Nephron (organoid): ENCODE data around the gene FNDC1.
A peak's percentile ranks its signal among the peaks of the same experiment; 100 is the strongest.

Experiments
- H3K27ac Mint-ChIP-seq, 3 experiments: 2 replicates each; pipeline ENCODE4 v1.8.0; 2020; ENCODE audit warnings: mixed read lengths in 3 of 3, mild to moderate bottlenecking in 2 of 3, moderate library complexity in 1 of 3
- H3K27me3 Mint-ChIP-seq: 2 replicates; pipeline ENCODE4 v1.8.0; 2021; ENCODE audit warnings: low read depth, mild to moderate bottlenecking, moderate library complexity, mixed read lengths
- H3K36me3 Mint-ChIP-seq: 2 replicates; pipeline ENCODE4 v1.8.0; 2020; ENCODE audit warnings: low read depth, mixed read lengths
- H3K4me1 Mint-ChIP-seq: 2 replicates; pipeline ENCODE4 v1.8.0; 2020; ENCODE audit warnings: mixed read lengths
- H3K4me3 Mint-ChIP-seq, 3 experiments: 2 replicates each; pipeline ENCODE4 v1.8.0; 2020; ENCODE audit warnings: mild to moderate bottlenecking in 3 of 3, mixed read lengths in 3 of 3, moderate library complexity in 2 of 3
- H3K9me3 Mint-ChIP-seq: 2 replicates; pipeline ENCODE4 v1.8.0; 2020; ENCODE audit warnings: mixed read lengths
- CTCF ChIP-seq, 3 experiments: fragments of 200-600 bp; sonication (generic); IDR thresholded peaks; one replicate each; pipeline ENCODE4 v1.5.0; 2021; ENCODE audit warnings: antibody characterized with exemption in 3 of 3; ENCODE audit not compliant: unreplicated experiment in 3 of 3

The FNDC1 gene

GRCh38 chr6:159170999-159171712 lies 2.0 kb downstream of the FNDC1 start:
- no peaks in the 10 kb centered on the region for H3K9me3 Mint-ChIP-seq
- H3K36me3 Mint-ChIP-seq = no peaks in the 10 kb centered on the region
- peaks cover 81% of the 10 kb centered on the region for H3K27me3 Mint-ChIP-seq
- no peak for TF ChIP-seq CTCF (IDR thresholded peaks at IDR 0.05; ENCODE audit: unreplicated experiment in 3 of 3)
- peak overlapping the region in 1 of 3 experiments; percentile 33 for H3K27ac Mint-ChIP-seq
- peak overlapping the region; percentile 71 to 86 (median 82) for H3K4me3 Mint-ChIP-seq
- H3K4me1 Mint-ChIP-seq = peaks cover 39% of the 10 kb centered on the region

- Mint-ChIP-seq H3K36me3 (no peaks in the 10 kb centered on the region), H3K4me1 (peaks cover 31% of the 10 kb centered on the region), H3K27ac (no peak overlapping the region), H3K9me3 (no peaks in the 10 kb centered on the region), H3K4me3 (no peak overlapping the region), H3K27me3 (peaks cover 77% of the 10 kb centered on the region)
- no peak for TF ChIP-seq CTCF (IDR thresholded peaks at IDR 0.05; ENCODE audit: unreplicated experiment in 3 of 3)
These were observed 2.9 kb downstream of the FNDC1 start for GRCh38 chr6:159172091-159172491.

GRCh38 chr6:159174263-159174969 lies 5.2 kb downstream of the FNDC1 start:
- no peaks in the 10 kb centered on the region for H3K9me3 Mint-ChIP-seq
- TF ChIP-seq CTCF (IDR thresholded peaks at IDR 0.05; ENCODE audit: unreplicated experiment in 3 of 3) = peak; percentile 94 to 98 (median 98)
- no peaks in the 10 kb centered on the region for H3K36me3 Mint-ChIP-seq
- peaks cover 25% of the 10 kb centered on the region for H3K4me1 Mint-ChIP-seq
- no peak overlapping the region for H3K27ac Mint-ChIP-seq
- peak overlapping the region in 2 of 3 experiments; percentile 26 to 27 for H3K4me3 Mint-ChIP-seq
- peaks cover 67% of the 10 kb centered on the region for H3K27me3 Mint-ChIP-seq

- Mint-ChIP-seq H3K27me3 (peaks cover 44% of the 10 kb centered on the region), H3K36me3 (no peaks in the 10 kb centered on the region), H3K4me1 (peaks cover 10% of the 10 kb centered on the region), H3K27ac (no peak overlapping the region), H3K9me3 (no peaks in the 10 kb centered on the region), H3K4me3 (no peak overlapping the region)
- TF ChIP-seq CTCF (IDR thresholded peaks at IDR 0.05; ENCODE audit: unreplicated experiment in 3 of 3) = no peak
These were observed 7.7 kb downstream of the FNDC1 start for GRCh38 chr6:159176913-159177312.

GRCh38 chr6:159178847-159179246 lies 9.6 kb downstream of the FNDC1 start:
- no peak overlapping the region for H3K27ac Mint-ChIP-seq
- peaks cover 10% of the 10 kb centered on the region for H3K4me1 Mint-ChIP-seq
- no peaks in the 10 kb centered on the region for H3K36me3 Mint-ChIP-seq
- H3K9me3 Mint-ChIP-seq = no peaks in the 10 kb centered on the region
- TF ChIP-seq CTCF (IDR thresholded peaks at IDR 0.05; ENCODE audit: unreplicated experiment in 3 of 3) = no peak
- H3K27me3 Mint-ChIP-seq = peaks cover 27% of the 10 kb centered on the region
- H3K4me3 Mint-ChIP-seq = no peak overlapping the region
